C1 segment of cervical spinal cord (tissue), 14 donors: ENCODE measurements around the gene TCEANC2.
"Not testable (repeated sequence)": the region's sequence is repeated elsewhere in the genome, so short reads cannot be mapped to it uniquely, and the experiment has no call there.

Source experiments
- DNase-seq, 14 donors: peaks; one replicate each; lab custom pipeline; 2025; lab: John Stamatoyannopoulos, UW

The TCEANC2 gene

GRCh38 chr1:54052934-54053744 lies at the start of gene TCEANC2, which contains the start of gene TMEM59:
TCEANC2 (plus strand) TSS chr1:54053608; CDS start chr1:54054423, 815 bp downstream.
TMEM59 (minus strand) TSS chr1:54053204; CDS start chr1:54053188, 16 bp downstream.
- peak; percentile 80 to 99 (median 96) for DNase-seq

GRCh38 chr1:54003750-54004480 lies 49.5 kb upstream of the TCEANC2 start:
- DNase-seq = not testable (repeated sequence)

GRCh38 chr1:54004481-54005049 lies 48.8 kb upstream of the TCEANC2 start:
- DNase-seq = no peak

GRCh38 chr1:54006508-54006907 lies 46.9 kb upstream of the TCEANC2 start:
- no peak for DNase-seq

- no peak for DNase-seq
These were observed 45.8 kb upstream of the TCEANC2 start for GRCh38 chr1:54007613-54008012.

- DNase-seq = no peak
These were observed 44.5 kb upstream of the TCEANC2 start for GRCh38 chr1:54008876-54009275.

GRCh38 chr1:54009406-54009805 lies 44.0 kb upstream of the TCEANC2 start:
- no peak for DNase-seq

GRCh38 chr1:54010415-54011117 lies 42.8 kb upstream of the TCEANC2 start:
- no peak for DNase-seq

- DNase-seq = no peak
These were observed 41.9 kb upstream of the TCEANC2 start for GRCh38 chr1:54011316-54012007.

- no peak for DNase-seq
These were observed 41.4 kb upstream of the TCEANC2 start for GRCh38 chr1:54012008-54012325.

- DNase-seq = no peak
These were observed 40.5 kb upstream of the TCEANC2 start for GRCh38 chr1:54012863-54013262.

- DNase-seq = no peak
These were observed 39.9 kb upstream of the TCEANC2 start for GRCh38 chr1:54013393-54014008.

- no peak for DNase-seq
These were observed 39.3 kb upstream of the TCEANC2 start for GRCh38 chr1:54014009-54014629.

GRCh38 chr1:54016343-54017282 lies 36.8 kb upstream of the TCEANC2 start:
- no peak for DNase-seq

GRCh38 chr1:54017979-54018378 lies 35.4 kb upstream of the TCEANC2 start, which contains the start of gene LDLRAD1:
LDLRAD1 (minus strand) TSS chr1:54018186; CDS start chr1:54018112, 74 bp downstream.
- DNase-seq = no peak

GRCh38 chr1:54018635-54019034 lies 34.8 kb upstream of the TCEANC2 start:
- no peak for DNase-seq

- DNase-seq = not testable (repeated sequence)
These were observed 33.7 kb upstream of the TCEANC2 start for GRCh38 chr1:54019562-54020176.

GRCh38 chr1:54024358-54024757 lies 29.1 kb upstream of the TCEANC2 start:
- no peak for DNase-seq

- DNase-seq = not testable (repeated sequence)
These were observed 28.6 kb upstream of the TCEANC2 start for GRCh38 chr1:54024811-54025210.
